Dedifferentiated amniotic fluid mesenchymal stem cell (primary cell): ENCODE results near the gene STX8.

Experiments
- DNase-seq: peaks from one replicate; pipeline ENCODE4 v3.0.0-alpha.2; 2016; ENCODE audit errors: extremely low spot score

The STX8 gene

GRCh38 chr17:9239793-9240658 is 335.6 kb downstream of the STX8 start:
- peak; percentile 22 for DNase-seq

GRCh38 chr17:9239246-9239792 is 336.3 kb downstream of the STX8 start:
- no peak for DNase-seq

GRCh38 chr17:9238340-9239245 is 337.0 kb downstream of the STX8 start:
- no peak for DNase-seq

DNA sequence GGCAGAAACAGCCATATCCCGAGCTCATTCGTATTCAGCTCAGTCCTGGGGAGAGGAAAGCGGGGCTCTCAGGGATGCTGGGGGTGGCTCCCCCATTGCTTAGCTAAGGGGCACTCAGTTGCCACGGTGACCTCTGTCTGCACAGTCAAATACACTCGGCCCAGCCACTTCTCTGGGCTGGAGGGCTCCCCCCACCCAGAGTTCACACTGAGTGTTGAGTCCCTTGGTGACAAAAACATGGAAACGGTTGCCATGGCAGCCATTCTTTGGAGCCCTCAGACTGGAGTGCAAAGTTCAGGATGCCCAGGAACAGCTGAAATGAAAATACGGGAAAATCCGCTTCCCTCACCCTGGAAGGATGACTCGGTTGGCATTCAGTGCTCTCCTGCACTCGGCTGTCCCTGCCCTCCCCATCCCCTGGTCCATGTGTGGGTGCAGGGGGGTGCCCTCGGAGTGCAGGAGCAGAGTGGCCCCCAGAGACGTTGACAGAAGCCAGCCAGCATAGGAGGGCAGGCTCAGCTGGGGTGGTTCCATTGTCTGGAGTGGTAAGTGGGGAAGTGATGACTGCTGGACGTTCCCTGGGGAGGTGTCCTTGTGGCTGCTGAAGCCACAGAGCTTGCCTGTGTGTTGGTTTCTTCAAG is 337.8 kb downstream of the STX8 start:
- DNase-seq = no peak

- no peak for DNase-seq
These were observed 338.6 kb downstream of the STX8 start for GRCh38 chr17:9237053-9237410.

- no peak for DNase-seq
These were observed 339.2 kb downstream of the STX8 start for GRCh38 chr17:9236286-9237052.

DNA sequence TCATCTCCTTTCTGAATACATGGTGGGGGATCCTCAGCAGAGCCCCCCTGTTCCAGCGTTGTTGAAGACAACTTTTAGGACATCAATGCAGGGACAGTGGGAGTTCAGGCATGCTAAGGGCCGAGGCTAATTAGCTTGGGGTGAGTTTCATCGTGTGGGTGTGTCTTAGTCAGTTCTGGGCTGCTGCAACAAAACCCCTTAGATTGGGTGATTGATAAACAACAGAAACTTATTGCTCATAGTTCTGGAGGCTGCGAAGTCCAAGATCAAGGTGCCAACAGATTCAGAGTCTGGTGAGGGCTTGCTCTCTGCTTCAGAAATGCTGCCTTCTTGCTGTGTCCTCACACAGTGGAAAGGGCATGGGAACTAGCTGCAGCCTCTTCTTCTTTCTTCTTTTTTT is 340.3 kb downstream of the STX8 start:
- no peak for DNase-seq

DNA sequence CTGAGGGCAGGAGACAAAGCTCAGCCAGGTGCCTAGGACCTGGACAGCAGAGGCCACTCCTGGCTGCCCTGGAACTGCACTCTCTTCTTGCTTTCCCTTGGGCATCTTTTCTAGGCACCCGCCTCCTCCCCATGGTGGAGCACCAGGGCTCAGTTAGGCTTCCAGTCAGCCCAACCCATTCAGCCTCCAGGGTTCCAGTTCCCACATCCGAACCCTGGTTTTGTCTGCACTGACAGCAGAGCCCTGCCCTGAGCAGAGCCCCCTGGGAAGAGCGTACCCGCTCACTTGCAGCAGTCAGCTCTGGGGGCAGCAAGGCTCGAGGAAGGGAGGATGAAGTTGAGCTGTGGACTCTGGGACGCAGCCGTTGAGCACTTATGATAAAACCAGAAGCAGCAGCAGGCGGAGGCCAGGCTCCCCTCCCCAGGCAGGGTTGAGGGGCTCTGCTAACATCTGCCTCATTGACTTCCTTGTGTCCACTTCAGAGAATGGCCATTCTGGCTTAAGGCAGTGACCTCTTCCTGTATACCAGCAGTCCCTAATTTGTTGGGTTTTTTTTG is 341.2 kb downstream of the STX8 start:
- no peak for DNase-seq

GRCh38 chr17:9233761-9234160 is 341.9 kb downstream of the STX8 start:
- no peak for DNase-seq

DNA sequence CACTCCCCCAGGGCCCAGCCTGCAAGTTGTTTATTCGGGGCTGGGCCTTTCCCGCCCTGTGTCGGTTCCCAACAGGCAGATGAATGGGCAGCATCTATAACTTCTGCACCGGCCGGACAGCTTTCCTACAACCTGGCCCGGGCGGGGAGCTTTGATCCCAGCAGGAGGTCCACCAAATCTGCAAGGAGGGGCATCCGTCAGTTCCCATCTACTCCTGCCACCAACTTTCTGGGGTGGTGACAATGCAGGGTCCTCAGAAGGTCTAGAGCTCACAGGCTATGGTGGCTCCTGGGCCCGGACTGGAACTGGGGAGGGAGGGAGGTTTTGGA is 342.4 kb downstream of the STX8 start:
- DNase-seq = no peak

DNA sequence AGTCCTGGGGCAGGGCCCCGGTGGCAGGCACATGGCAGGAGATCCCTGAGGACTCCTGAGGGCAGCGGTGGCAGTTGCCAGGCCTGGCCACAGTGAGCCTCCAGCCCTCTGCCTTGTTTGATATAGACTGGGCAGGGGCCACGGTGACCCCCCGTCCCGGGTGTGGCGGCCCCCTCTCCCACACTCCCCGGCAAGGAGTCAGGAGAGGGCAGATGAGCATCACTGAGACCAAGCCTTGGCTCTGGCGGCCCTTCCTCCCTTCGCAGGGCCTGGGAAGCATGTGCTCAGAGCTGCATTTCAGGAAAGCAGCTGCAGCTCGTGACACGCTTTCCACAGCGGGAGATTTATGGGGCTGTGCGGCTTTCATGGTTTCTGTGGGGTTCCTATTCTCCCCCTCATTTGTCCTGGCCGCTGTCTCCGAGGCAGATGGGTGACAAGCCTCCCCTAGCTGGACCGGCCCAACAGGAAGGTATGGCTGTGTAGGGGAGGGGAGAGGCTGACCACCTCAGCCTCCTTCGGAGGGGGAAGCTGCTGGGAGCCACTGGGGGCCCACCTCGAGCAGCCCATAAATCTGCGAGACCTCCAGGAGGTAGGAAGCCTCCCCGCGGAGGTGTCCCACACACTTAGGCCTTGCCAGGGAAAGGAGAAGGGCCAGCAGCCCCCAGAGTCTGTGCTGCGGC is 342.9 kb downstream of the STX8 start:
- no peak for DNase-seq

DNA sequence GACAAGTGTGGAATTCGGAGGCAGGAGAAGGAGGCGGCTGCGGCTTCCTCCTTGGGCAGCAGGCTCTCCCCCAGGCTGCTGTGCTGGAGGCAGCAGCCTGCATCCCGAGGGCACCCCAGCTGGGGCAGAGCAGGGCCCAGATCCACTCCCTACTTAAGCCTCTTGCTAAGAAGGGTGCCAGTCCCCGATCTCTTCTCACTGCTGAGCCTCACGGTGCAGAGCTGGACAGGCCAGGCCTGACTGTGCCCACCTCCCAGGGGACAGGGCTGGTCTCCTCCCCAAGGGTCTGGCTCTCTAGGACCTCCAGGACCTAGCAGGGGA is 343.5 kb downstream of the STX8 start:
- no peak for DNase-seq

GRCh38 chr17:9231449-9232154 is 344.0 kb downstream of the STX8 start:
- no peak for DNase-seq

- no peak for DNase-seq
These were observed 344.8 kb downstream of the STX8 start for GRCh38 chr17:9230861-9231260.

- DNase-seq = no peak
These were observed 345.3 kb downstream of the STX8 start for GRCh38 chr17:9230346-9230745.

- no peak for DNase-seq
These were observed 345.8 kb downstream of the STX8 start for GRCh38 chr17:9229826-9230201.

DNA sequence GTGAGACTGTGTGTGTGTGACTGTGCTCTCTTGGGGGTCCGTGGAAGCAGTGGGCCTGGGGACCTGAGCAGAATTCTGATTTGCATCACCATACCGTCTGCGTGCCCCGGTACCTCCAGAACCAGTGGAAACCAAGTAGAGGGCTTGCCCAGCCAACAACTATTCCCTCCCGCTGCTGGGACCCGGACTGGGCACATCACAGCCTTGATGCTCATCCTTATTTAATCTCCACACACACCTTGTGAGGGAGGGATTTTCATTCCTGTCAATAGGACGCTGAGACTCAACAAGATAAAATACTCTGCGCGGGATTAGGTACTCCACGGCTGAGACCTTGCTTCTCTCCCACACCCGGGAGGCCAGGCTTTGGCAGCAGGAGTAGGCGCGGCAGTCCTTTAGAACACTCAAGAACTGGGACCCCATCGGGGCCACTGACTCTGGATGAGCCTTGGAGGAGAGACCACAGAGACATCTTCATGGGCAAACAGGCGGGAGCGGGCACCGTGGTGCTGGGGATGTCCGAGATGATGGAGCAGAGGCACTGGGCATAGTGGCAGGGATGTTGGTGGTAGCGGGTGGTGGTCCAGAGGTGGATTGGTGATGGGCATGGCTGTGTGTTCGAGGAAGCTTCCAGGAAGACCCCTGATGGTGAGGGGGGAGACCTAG is 346.3 kb downstream of the STX8 start:
- DNase-seq = no peak

GRCh38 chr17:9228408-9229159 is 347.0 kb downstream of the STX8 start:
- peak; percentile 29 for DNase-seq
